KG1 (cell line): ENCODE data around the gene PKNOX2.

ENCODE experiments used
- DNase-seq: peaks from one replicate; lab custom pipeline; 2025; lab: John Stamatoyannopoulos, UW

PKNOX2 gene

GRCh38 chr11:125164422-125165110, at the start of gene PKNOX2:
Gene PKNOX2, plus strand, starts transcription at chr11:125164751. Its CDS starts 186,555 bp downstream, at chr11:125351306.
- peak; percentile 29 for DNase-seq

DNA sequence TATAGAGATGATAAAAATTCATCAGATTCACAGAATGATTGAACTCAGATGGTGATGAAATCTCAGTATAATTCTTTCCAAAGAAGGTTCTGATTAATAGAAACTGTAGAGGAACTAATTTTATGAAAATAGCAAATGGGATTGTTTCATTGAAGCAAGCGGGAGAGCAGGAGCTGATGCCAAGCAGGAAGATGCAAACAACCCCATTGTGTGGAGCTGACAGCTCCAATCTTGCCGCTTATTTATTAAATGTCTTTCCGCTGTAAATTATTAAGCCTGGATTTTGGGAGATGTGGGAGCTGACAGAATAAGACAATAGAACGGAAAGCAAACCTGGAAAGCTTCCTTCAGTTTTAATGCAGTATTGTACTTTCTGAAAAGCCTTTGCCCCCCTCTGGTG, 47.1 kb upstream of the PKNOX2 start:
- no peak for DNase-seq

DNA sequence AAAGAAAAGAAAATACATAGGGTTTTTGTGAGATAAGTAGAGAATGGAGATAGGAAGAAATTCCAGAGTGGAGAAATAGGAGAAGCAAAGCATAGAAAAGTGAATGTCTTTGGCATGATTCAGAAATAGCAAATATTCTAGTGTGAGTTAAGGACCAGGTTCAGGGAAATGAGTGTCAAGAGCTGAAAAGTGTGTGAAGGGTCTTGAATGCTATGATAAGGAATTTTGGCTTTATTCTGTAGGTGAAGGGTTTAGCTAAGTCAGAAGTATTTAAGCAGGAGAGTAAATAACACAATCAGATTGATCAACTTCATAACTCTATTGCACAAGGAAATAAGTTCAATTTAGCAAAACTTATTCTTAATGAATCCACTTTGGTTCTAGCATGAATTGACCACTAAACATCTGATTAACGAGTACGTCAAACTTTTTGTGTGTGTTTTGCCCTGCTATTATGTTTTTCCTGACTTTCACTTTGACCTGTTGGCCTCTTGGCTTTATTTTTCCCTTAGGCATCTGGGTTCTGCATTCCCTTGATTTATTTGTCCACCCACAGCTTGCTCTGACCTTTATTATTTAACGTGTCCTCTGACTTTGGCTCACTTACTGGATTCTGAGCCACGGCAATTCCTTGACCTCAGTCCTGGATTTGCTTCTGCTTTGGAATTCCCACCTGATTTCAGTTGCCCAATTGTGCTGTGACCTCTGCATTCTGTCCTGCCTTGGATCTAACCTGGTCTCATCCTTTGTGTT, 41.2 kb upstream of the PKNOX2 start:
- DNase-seq: no peak

DNA sequence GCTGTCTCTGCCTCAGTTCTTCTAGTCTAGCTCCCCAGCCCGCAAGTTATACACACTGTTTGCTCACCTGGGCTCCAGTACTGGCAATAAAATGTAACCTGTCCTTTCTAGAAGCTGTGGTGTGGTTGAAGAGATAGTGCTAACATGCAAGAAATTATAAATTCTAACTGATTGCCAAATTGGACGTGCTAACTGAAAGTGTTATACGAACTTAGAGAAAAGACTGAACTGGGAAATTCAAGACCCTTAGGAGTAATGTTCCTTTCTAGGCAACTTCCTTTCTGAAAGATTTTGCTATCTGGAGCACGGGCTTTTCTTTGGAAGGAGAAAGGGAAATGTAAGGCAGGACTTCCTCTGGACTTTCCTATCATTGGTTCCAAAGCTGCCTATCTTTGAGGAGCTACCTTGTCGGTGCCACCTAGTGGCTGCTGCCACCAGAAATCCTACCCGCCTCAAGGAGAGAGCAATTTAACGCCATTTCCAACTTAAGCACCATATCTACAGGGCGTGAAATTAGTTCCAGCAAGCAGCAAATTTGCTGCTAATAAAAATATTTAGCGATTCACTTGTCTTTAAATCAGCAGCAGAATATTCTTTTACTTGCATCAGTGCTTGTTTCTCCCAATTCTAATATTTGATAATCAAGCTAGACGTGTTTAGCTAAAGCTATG, 40.5 kb upstream of the PKNOX2 start:
- DNase-seq: no peak

- no peak for DNase-seq
Observed at GRCh38 chr11:125124618-125124992, 39.9 kb upstream of the PKNOX2 start.

GRCh38 chr11:125128450-125128849, 36.1 kb upstream of the PKNOX2 start:
- no peak for DNase-seq

DNA sequence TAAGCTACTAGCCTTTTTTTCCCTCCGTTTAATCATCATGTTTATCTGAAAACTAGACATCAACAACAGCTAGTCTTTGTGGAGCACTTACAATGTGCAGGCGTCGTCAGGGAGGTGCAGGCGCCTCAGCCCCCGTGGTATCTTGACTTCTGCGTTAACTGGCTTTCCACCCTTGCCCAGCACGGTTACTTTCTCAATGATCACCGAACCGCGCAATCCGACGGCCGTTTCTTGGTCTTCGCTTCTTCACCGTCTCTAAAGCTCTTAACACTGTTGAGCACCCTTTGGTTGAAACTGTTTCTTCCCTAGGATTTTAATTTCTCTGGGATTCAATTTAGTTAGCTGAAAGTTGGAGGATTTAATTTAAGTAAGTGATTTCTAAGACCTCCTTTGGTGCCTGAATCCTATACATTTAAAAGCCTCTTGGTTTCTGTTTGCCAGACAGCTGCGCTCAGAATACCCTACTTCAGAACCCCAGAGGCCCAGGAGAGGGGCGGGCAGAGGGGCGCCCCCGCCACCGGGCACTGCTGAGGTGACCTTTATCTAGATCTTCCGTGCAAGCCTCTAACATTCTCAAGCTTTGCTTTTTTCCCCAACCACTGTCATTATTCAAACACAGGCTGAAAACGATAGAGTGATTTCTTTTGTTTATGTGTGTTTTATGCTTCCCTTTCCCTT, 35.1 kb upstream of the PKNOX2 start:
- DNase-seq: no peak

DNA sequence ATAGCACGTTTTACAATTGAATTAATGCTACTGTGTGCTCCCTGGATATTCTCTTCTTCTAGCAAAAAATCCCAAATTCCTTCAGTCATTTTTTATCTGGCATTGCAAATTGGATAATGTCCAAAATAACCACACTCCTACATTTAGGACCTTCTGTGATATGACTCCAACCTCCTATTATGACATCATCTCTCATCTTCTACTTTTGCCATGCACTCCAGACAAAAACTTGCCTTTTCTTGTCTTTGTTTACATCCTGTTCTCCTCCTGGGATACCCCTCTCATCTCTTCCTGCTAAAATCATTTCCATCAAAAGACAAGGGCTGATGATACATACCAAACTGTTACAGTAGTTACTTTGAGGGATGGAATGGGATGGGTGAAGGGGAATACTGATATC, 32.5 kb upstream of the PKNOX2 start:
- DNase-seq: no peak

GRCh38 chr11:125132596-125132995, 32.0 kb upstream of the PKNOX2 start:
- DNase-seq: no peak

GRCh38 chr11:125136001-125136400, 28.6 kb upstream of the PKNOX2 start:
- DNase-seq: no peak

DNA sequence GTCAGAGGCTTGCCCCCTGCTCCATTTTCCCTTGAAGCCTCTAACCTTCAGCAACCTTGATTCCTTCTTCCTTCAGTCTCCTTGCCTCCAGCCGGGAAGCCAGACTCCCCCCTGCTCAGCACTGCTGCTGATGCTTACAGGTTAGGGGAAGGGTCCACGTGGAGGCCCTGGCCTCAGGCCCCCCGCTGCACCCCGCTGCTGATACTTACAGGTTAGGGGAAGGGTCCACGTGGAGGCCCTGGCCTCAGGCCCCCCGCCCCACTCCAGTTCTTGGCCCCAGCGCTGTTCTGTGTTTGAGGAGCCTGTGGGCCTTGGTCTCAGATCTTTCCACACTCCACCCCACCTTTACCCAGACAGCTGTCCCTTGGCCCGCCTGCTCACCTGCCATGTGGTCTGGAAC, 25.6 kb upstream of the PKNOX2 start:
- no peak for DNase-seq

GRCh38 chr11:125139778-125140177, 24.8 kb upstream of the PKNOX2 start:
- DNase-seq: no peak

- no peak for DNase-seq
Observed at GRCh38 chr11:125140233-125140632, 24.3 kb upstream of the PKNOX2 start.

DNA sequence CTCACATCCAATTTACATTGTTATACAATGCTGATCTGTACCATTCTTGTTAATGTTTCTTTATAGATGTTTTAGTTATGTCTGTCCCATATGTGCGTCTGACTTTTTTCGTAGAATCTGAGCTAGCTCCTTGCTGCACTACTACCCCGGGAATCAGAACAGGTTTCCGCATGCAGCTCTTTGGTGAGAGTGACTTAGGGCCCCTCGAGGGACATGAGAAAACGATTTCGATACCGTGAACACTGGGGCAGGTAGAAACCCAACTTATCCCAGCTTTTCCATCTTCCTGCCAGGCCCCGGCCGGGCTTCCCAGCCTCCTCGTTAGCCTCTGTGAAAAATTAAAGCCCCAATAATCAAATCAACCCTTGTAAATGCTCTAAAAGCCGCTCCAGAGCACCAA, 23.4 kb upstream of the PKNOX2 start:
- DNase-seq: no peak

DNA sequence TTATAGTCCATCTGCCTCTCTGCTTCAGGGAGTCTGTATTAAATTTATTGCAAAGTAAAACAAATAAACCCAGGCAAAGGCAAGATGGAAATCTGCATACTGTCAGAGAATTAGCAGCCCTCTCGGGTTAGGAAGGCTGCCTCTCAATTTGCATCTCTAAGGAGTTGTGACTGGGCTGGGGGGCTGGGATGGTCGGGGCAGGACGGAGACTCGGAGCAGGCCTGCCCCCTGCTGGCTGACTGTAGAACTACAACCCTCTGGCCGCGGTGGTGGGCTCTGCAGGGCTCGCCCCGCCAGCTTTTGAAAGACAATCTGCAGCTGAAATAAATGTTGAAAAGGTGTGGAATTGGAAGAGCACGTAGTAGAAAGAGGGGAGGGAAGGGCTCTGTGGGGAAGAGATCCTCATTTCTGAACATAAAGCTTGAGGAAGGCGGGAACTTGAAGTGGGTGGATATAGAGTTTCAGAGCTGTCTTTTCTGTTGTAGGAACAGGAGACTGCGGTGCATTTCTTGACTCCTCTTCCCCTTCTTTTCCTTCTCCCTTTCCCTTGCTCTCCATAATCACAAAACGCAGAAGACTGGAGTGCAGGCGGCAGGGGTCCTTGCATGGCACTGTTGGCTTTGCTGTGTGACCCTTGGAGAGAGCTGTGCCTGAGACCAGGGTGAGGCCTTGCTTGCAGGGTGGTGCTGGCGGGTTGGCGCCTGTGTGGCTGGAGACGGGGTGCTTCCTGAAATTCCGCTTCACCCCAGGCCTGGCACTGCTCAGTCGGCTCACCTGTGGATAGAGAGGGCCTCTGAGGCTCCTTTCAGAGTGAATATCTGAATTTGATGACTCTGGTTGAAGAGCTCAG, 22.6 kb upstream of the PKNOX2 start:
- peak; percentile 16 for DNase-seq

DNA sequence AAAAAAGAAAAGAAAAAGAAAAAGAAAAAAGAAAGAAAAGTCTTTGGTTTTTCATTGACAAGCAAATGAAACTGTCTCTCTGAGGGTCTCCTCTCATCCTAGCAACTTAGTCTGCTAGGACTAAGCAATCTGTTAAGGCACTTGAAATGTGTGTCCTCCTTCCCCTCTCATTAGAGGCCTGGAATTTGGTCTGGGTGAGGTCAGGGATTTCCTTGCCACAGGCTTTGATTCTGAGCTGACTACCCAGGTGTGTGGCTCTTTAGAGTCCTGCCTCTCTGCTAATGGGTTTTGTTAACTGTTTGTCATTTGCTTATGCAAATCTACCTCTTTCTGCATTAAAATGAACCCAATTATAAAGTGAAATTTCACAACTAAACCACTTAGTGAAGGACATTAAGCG, 18.3 kb upstream of the PKNOX2 start:
- DNase-seq: no peak

- no peak for DNase-seq
Observed at GRCh38 chr11:125147280-125147679, 17.3 kb upstream of the PKNOX2 start.

DNA sequence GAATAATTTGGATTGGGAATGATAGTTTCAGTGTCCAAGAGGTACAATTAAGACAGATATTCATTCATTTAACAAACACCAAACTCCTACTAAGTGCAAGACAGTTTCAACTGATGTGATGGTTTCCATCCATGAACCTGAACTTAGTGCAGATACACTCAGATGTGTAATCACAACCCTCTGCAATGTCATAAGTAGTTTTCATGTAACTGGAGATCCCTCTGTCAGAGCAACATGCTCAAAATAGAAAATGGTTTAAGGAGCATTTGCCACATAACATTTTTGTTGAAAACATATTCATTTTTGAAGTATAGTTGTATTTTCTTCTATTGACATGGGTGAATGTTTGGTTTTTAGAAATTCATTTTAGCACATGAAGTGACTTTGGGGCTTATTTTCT, 16.5 kb upstream of the PKNOX2 start:
- DNase-seq: no peak

DNA sequence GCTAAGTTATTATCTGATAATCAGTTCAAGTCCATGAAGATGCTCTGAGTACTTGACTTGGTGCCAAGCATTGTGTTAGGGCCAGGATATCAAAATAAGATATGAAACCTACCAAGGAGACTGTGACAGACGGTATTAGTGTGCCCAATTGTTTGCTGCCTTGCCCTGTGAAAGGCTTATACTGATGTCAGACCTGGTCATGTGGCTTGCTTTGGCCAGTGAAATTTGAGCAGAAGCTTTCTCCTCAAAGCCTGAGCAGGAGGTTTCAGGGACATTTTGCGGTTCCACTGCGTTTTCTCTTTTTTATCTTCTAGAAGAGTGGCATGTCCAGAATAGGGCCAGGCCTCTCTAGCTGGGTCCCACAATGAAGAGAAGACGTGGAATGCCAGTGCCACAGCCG, 15.8 kb upstream of the PKNOX2 start:
- no peak for DNase-seq

- DNase-seq: no peak
Observed at GRCh38 chr11:125153837-125154236, 10.7 kb upstream of the PKNOX2 start.

DNA sequence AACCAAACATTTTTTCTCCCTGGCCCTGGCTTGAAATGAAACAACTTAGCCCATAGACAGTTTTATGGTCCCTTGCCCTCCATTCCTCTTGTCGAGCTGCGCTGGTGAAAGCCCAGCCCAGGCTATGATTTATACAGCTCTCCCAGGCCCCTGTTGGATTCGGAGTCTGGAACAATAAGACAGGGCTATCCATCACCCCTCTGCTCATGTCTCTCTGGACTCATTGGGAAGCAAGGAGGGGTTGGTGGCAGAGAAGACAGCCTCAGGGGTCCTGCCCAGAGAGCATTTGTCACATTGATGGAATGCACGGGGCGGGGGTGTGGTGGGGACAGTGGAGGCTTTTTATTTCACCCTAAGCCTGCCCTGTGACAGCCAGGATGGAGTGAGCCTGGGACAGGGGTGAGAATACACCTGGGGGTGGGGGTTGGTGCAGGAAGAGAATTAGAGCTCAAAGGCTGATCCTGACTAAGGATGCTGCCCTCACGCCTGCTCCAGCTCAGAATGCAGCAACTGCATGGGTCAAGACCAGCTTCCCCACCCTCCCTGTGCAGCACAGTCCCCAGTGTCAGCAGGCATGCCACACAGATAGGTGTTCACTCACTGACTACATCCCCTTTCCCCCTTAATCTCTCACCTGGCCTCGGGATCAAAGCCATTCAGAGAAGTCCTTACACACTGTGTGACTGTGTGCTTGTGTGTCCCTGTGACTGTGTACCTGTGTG, 10.0 kb upstream of the PKNOX2 start:
- no peak for DNase-seq
